Panc1 (cell line): ENCODE results near the gene C15orf40. TPM values are rescaled to one million over a fixed set of nuclear protein-coding genes. Genes with fewer than 3 reads are reported as not detected.
"Not testable (repeated sequence)": the region's sequence is repeated elsewhere in the genome, so short reads cannot be mapped to it uniquely, and the experiment has no call there.

Experiments
- ATAC-seq: fragments of 200-7000 bp; cut with Tn5 transposase; 2 replicates; pipeline ENCODE4 v1.9.1; 2020; ENCODE audit warnings: mild to moderate bottlenecking, moderate library complexity
- BruUV-seq: library from RNA; stranded (reverse); fragments of 400-500 nt; replicated peaks from 2 replicates; lab custom pipeline; 2021; lab: Mats Ljungman, UMichigan
- CTCF ChIA-PET: fragments of 300-600 bp; sonication (Branson Sonifier 250); formaldehyde crosslinking; loops from one replicate; lab custom pipeline; 2022; ENCODE audit warnings: antibody characterized with exemption; lab: Charles Lee
- POLR2A ChIA-PET: fragments of 300-600 bp; sonication (Branson Sonifier 250); formaldehyde crosslinking; loops from one replicate; lab custom pipeline; 2022; ENCODE audit warnings: antibody characterized with exemption; lab: Charles Lee
- DNase-seq: peaks from one replicate; pipeline ENCODE4 v3.0.0-alpha.2; 2010; ENCODE audit warnings: low read depth, low spot score
- H3K27ac ChIP-seq: 2 replicates; pipeline ENCODE4 v1.5.1; 2011; ENCODE audit warnings: mild to moderate bottlenecking, low read length, inconsistent platforms
- H3K27me3 ChIP-seq: fragments of 200-500 bp; sonication (Bioruptor generic); 2 replicates; pipeline ENCODE4 v1.6.0; 2014; ENCODE audit warnings: low read length, inconsistent platforms; ENCODE audit not compliant: control insufficient read depth, insufficient read depth
- H3K36me3 ChIP-seq: fragments of 200-500 bp; sonication (Bioruptor generic); 2 replicates; pipeline ENCODE4 v1.5.1; 2014; ENCODE audit warnings: inconsistent platforms, mild to moderate bottlenecking, low read length, moderate library complexity; ENCODE audit not compliant: control insufficient read depth, insufficient read depth
- H3K4me1 ChIP-seq: 2 replicates; pipeline ENCODE4 v1.5.1; 2011; ENCODE audit warnings: inconsistent platforms, mild to moderate bottlenecking, low read length, moderate library complexity; ENCODE audit not compliant: control insufficient read depth, insufficient read depth
- H3K4me3 ChIP-seq, 2 experiments: 2 replicates each; pipeline ENCODE4 v1.5.1; 2011 to 2012; ENCODE audit warnings: low read depth in 2 of 2, low read length in 2 of 2, mild to moderate bottlenecking in 2 of 2, inconsistent platforms in 1 of 2, moderate library complexity in 1 of 2
- H3K9me3 ChIP-seq: fragments of 200-500 bp; sonication (Bioruptor generic); 2 replicates; pipeline ENCODE4 v1.5.1; 2014; ENCODE audit warnings: low read depth, mild to moderate bottlenecking, inconsistent platforms, low read length, moderate library complexity; ENCODE audit not compliant: control insufficient read depth, insufficient read depth
- SIN3A ChIP-seq: IDR thresholded peaks from 2 replicates; pipeline ENCODE4 v1.6.1; 2012; ENCODE audit warnings: low read depth, mild to moderate bottlenecking, low read length, moderate library complexity, borderline replicate concordance; ENCODE audit not compliant: insufficient read depth
- in situ Hi-C: cut with HindIII; loops from 2 replicates; pipeline ENCODE4 v1.10.0; 2016; ENCODE audit warnings: low sequenced_read_pairs, low pct_unique_long_range_greater_than_20kb
- intact Hi-C: fragments of 100-400 bp; cut with micrococcal nuclease; formaldehyde crosslinking; loops from one replicate; pipeline ENCODE4 v1.10.0; 2022; ENCODE audit not compliant: unreplicated experiment
- total RNA-seq: library from RNA; stranded (reverse); gene quantifications from one replicate; pipeline ENCODE4 v1.2.1, GENCODE V29; 2021; ENCODE audit not compliant: unreplicated experiment
- TF ChIP-seq, protein P1 (sequence below): fragments of 450-650 bp; IDR thresholded peaks from 2 replicates; pipeline ENCODE4 v1.5.1; 2017; ENCODE audit warnings: mild to moderate bottlenecking
- TF ChIP-seq, protein P2 (sequence below), 2 experiments: IDR thresholded peaks; 2 replicates each; pipeline ENCODE4 v1.6.1; 2011 to 2012; ENCODE audit warnings: low read depth in 2 of 2, control low read depth in 1 of 2, low read length in 1 of 2, mild to moderate bottlenecking in 1 of 2, moderate library complexity in 1 of 2; ENCODE audit not compliant: insufficient read depth in 1 of 2

The C15orf40 gene
- total RNA-seq, 1 experiment from 2014 or later, result 21.1 TPM

DNA sequence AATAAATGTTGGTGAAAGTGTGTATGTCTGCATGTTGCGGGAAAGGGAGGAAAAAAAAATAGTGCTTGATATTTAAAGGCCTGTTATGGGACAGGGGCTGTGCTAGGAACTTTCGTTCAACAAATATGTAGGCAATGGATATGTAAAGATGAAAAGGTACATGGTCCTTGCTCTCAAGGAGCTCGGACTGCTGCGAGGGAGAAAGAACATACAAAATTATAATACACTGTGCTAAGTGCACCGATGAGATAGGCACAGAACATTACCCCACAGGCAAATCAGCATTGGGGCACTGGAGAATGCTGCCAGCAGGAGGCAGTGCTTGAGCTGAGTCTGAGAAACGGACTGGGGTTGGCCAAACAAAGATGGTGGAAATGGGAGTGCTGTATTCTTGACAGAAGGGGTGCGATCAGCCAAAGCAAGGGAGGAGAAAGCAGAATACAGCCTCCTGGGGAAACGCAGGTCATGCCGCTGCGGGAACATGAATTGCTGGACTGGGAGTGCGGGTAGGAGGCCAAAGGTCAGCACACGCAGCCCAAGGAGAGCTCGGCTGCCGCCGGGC lies 649 bp downstream of the C15orf40 start:
- Histone ChIP-seq H3K36me3 (peaks cover 10% of the 10 kb centered on the region), H3K4me3 (peak overlapping the region; percentile 86 to 92), H3K4me1 (peaks cover 15% of the 10 kb centered on the region), H3K27ac (peak overlapping the region; percentile 93), H3K9me3 (peaks cover 4% of the 10 kb centered on the region; the same call in 1 of the 2 replicates), H3K27me3 (no peaks in the 10 kb centered on the region)
- peak; percentile 74 for ATAC-seq
- CTCF ChIA-PET, result interaction anchor here (0.6 to 0.8 kb wide), 2 partner anchors 12 to 25 kb away, joined by 3 to 5 read pairs; no protein-coding TSS in a partner anchor
- POLR2A ChIA-PET, result interaction anchor here (0.6 kb wide), 1 partner anchor 199 kb away, joined by 3 read pairs; no protein-coding TSS in a partner anchor
- in situ Hi-C loops (no loop called here), intact Hi-C loops (no loop called here)
- BruUV-seq, result no TSS peak
- peak; percentile 71 for DNase-seq
- TF ChIP-seq, protein P1, sequence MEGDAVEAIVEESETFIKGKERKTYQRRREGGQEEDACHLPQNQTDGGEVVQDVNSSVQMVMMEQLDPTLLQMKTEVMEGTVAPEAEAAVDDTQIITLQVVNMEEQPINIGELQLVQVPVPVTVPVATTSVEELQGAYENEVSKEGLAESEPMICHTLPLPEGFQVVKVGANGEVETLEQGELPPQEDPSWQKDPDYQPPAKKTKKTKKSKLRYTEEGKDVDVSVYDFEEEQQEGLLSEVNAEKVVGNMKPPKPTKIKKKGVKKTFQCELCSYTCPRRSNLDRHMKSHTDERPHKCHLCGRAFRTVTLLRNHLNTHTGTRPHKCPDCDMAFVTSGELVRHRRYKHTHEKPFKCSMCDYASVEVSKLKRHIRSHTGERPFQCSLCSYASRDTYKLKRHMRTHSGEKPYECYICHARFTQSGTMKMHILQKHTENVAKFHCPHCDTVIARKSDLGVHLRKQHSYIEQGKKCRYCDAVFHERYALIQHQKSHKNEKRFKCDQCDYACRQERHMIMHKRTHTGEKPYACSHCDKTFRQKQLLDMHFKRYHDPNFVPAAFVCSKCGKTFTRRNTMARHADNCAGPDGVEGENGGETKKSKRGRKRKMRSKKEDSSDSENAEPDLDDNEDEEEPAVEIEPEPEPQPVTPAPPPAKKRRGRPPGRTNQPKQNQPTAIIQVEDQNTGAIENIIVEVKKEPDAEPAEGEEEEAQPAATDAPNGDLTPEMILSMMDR, result peak; percentile 63
- TF ChIP-seq SIN3A, result no peak

DNA sequence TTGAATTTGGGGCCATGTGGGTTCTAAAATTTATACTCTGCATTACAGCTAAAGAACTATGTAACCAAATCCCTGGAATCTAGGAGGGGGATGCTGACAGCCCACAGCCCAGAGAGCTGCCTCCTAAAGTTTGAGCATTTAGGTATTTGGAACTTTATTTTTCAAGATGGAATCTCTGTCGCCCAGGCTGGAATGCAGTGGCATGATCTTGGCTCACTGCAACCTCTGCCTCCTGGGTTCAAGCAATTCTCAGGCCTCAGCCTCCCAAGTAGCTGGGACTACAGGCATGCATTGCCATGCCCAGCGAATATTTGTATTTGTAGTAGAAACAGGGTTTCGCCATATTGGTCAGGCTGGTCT lies 10.8 kb downstream of the C15orf40 start:
- H3K27ac ChIP-seq, H3K27me3 ChIP-seq, CTCF ChIA-PET, DNase-seq, H3K4me1 ChIP-seq, H3K9me3 ChIP-seq, POLR2A ChIA-PET, H3K36me3 ChIP-seq, BruUV-seq, in situ Hi-C loops: not testable (repeated sequence)
- ATAC-seq, result peak; percentile 47
- intact Hi-C loops, result loop anchor here (2.0 kb wide), 2 partner anchors 150 to 460 kb away; partner anchors contain the start of gene RPS17
- peak overlapping the region in 1 of 2 experiments; percentile 52; a peak in 1 of 4 replicates for H3K4me3 ChIP-seq
- TF ChIP-seq, protein P1, result peak; percentile 50

DNA sequence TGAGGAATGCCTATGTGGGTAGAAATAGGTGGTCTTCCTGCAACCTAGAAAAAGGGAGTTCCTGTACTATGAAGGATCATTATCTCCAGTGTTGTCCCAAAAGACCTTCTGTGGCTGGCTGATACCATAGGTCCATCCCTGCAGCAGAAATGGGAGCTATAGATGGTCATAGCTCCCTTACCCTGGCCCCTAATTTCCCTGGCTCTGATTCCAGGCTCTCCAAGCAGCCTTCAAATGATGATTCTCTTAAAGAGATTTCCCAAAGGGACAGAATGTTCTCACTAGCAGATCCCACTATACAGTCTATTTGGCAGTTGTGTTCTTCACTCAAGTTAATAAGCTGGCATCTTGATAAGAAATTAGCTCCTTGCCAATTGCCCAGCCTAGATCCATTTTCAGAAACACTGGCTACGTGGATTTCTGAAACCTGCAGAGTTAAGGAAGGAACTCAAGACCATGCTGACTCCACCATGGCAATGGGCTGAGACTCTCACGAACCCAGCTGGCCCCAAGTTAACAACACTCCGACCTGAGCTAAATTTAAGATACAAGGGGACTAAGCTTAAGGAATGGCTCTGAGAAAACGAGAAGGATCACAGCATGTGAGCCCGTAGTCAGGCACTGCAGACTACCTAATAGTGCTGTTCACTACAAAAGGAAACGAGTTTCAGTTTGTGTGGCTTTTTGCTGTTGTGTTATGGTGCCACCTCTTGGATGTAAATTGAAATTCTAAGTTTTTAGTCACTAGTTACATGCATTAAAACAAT lies 11.4 kb downstream of the C15orf40 start:
- TF ChIP-seq, protein P2, sequence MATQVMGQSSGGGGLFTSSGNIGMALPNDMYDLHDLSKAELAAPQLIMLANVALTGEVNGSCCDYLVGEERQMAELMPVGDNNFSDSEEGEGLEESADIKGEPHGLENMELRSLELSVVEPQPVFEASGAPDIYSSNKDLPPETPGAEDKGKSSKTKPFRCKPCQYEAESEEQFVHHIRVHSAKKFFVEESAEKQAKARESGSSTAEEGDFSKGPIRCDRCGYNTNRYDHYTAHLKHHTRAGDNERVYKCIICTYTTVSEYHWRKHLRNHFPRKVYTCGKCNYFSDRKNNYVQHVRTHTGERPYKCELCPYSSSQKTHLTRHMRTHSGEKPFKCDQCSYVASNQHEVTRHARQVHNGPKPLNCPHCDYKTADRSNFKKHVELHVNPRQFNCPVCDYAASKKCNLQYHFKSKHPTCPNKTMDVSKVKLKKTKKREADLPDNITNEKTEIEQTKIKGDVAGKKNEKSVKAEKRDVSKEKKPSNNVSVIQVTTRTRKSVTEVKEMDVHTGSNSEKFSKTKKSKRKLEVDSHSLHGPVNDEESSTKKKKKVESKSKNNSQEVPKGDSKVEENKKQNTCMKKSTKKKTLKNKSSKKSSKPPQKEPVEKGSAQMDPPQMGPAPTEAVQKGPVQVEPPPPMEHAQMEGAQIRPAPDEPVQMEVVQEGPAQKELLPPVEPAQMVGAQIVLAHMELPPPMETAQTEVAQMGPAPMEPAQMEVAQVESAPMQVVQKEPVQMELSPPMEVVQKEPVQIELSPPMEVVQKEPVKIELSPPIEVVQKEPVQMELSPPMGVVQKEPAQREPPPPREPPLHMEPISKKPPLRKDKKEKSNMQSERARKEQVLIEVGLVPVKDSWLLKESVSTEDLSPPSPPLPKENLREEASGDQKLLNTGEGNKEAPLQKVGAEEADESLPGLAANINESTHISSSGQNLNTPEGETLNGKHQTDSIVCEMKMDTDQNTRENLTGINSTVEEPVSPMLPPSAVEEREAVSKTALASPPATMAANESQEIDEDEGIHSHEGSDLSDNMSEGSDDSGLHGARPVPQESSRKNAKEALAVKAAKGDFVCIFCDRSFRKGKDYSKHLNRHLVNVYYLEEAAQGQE (IDR thresholded peaks at IDR 0.05; ENCODE audit: insufficient read depth in 1 of 2, low read depth in 2 of 2, low read length in 1 of 2), result no peak
- TF ChIP-seq, protein P1, result peak; percentile 80
- Histone ChIP-seq H3K4me1 (no peaks in the 10 kb centered on the region), H3K27me3 (no peaks in the 10 kb centered on the region), H3K4me3 (peak overlapping the region; percentile 25 to 52), H3K9me3 (no peaks in the 10 kb centered on the region), H3K27ac (peak overlapping the region; percentile 58), H3K36me3 (peaks cover 3% of the 10 kb centered on the region; the same call in 1 of the 2 replicates)
- ATAC-seq (peak; percentile 82), DNase-seq (peak; percentile 51)
- ChIA-PET CTCF (interaction anchor here (0.8 to 1.6 kb wide), 3 partner anchors 150 to 446 kb away, joined by 3 to 4 read pairs (median 3); no protein-coding TSS in a partner anchor), POLR2A (no interaction called here)
- no TSS peak for BruUV-seq
- in situ Hi-C loops (no loop called here), intact Hi-C loops (loop anchor here (2.0 kb wide), 2 partner anchors 149 to 459 kb away; partner anchors contain the start of gene RPS17)
